ENCODE results near the gene FOXP4.

FOXP4 gene

GRCh38 chr6:41644297-41644879 is 98.2 kb downstream of the FOXP4 start:
- Mint-ChIP-seq H3K27me3 (ENCODE audit: low read depth) (peaks cover 14% of the 10 kb centered on the region), H3K27ac (peak overlapping the region; percentile 66 to 97 (median 87)), H3K9me3 (no peaks in the 10 kb centered on the region), H3K4me1 (peaks cover 91% of the 10 kb centered on the region), H3K4me3 (peak overlapping the region; percentile 44 to 77 (median 56)), H3K36me3 (ENCODE audit: low read depth) (peaks cover 55% of the 10 kb centered on the region)
- TF ChIP-seq, protein P1, sequence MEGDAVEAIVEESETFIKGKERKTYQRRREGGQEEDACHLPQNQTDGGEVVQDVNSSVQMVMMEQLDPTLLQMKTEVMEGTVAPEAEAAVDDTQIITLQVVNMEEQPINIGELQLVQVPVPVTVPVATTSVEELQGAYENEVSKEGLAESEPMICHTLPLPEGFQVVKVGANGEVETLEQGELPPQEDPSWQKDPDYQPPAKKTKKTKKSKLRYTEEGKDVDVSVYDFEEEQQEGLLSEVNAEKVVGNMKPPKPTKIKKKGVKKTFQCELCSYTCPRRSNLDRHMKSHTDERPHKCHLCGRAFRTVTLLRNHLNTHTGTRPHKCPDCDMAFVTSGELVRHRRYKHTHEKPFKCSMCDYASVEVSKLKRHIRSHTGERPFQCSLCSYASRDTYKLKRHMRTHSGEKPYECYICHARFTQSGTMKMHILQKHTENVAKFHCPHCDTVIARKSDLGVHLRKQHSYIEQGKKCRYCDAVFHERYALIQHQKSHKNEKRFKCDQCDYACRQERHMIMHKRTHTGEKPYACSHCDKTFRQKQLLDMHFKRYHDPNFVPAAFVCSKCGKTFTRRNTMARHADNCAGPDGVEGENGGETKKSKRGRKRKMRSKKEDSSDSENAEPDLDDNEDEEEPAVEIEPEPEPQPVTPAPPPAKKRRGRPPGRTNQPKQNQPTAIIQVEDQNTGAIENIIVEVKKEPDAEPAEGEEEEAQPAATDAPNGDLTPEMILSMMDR (IDR thresholded peaks at IDR 0.05; ENCODE audit: unreplicated experiment in 3 of 3), result no peak

DNA sequence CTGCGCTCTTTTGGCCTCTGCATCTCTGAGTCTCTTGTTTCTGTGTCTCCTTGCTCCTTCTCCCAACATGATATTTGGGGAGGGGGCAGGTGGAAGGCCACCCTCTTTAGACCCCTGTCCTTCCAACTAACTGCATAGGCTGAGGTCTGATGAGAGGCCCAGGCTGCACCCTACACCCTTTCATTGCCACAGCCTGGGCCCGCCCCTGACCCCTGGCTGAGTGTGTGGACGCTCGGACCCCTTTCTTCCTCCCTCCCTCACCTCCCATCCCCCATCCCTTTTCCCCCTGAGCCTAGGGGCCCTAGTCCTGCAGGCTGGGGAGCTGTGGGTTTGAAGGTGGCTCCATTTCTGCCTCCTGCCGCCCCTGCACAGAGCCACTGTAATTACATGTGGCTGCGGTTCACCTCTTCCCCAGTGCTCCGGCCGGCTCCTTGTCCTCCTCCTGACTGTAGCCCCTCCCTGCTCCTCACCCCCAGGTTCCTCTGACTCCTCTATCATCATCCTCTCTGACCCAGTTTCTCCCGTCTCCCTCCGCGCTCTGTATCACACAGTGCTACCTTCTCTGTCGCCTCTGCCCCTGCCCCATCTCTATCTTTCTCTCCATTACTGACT is 98.9 kb downstream of the FOXP4 start:
- Mint-ChIP-seq H3K9me3 (no peaks in the 10 kb centered on the region), H3K27ac (peak overlapping the region; percentile 66 to 97 (median 71)), H3K36me3 (ENCODE audit: low read depth) (peaks cover 60% of the 10 kb centered on the region), H3K27me3 (ENCODE audit: low read depth) (peaks cover 11% of the 10 kb centered on the region), H3K4me3 (peak overlapping the region; percentile 56 to 68 (median 68)), H3K4me1 (peaks cover 87% of the 10 kb centered on the region)
- TF ChIP-seq, protein P1 (IDR thresholded peaks at IDR 0.05; ENCODE audit: unreplicated experiment in 3 of 3), result no peak

- TF ChIP-seq, protein P1 (IDR thresholded peaks at IDR 0.05; ENCODE audit: unreplicated experiment in 3 of 3), result no peak
- Mint-ChIP-seq H3K9me3 (no peaks in the 10 kb centered on the region), H3K4me1 (peaks cover 78% of the 10 kb centered on the region), H3K36me3 (ENCODE audit: low read depth) (peaks cover 59% of the 10 kb centered on the region), H3K4me3 (peak overlapping the region in 1 of 3 experiments; percentile 56), H3K27ac (peak overlapping the region in 2 of 3 experiments; percentile 71 to 97), H3K27me3 (ENCODE audit: low read depth) (peaks cover 8% of the 10 kb centered on the region)
These were observed 100.0 kb downstream of the FOXP4 start for GRCh38 chr6:41646026-41646795.

- Mint-ChIP-seq H3K4me3 (no peak overlapping the region), H3K27me3 (ENCODE audit: low read depth) (peaks cover 8% of the 10 kb centered on the region), H3K4me1 (peaks cover 77% of the 10 kb centered on the region), H3K9me3 (no peaks in the 10 kb centered on the region), H3K27ac (peak overlapping the region in 2 of 3 experiments; percentile 64 to 74), H3K36me3 (ENCODE audit: low read depth) (peaks cover 59% of the 10 kb centered on the region)
- TF ChIP-seq, protein P1 (IDR thresholded peaks at IDR 0.05; ENCODE audit: unreplicated experiment in 3 of 3), result no peak
These were observed 100.9 kb downstream of the FOXP4 start for GRCh38 chr6:41647061-41647511.

GRCh38 chr6:41648070-41648585 is 101.9 kb downstream of the FOXP4 start:
- peaks cover 57% of the 10 kb centered on the region for H3K36me3 Mint-ChIP-seq (ENCODE audit: low read depth)

More at GRCh38 chr6:41648070-41648585, 101.9 kb downstream of the FOXP4 start:
- TF ChIP-seq, protein P1 (IDR thresholded peaks at IDR 0.05; ENCODE audit: unreplicated experiment in 3 of 3), result no peak
- Mint-ChIP-seq H3K4me1 (peaks cover 75% of the 10 kb centered on the region), H3K4me3 (peak overlapping the region in 2 of 3 experiments; percentile 26 to 63), H3K27me3 (ENCODE audit: low read depth) (peaks cover 6% of the 10 kb centered on the region), H3K9me3 (no peaks in the 10 kb centered on the region), H3K27ac (peak overlapping the region; percentile 59 to 81 (median 65))
